GM12801 (cell line): ENCODE results near the gene AMOTL1.

Experiments used
- TF ChIP-seq, protein P1 (sequence below): IDR thresholded peaks from one replicate; pipeline ENCODE4 v1.5.1; 2011; ENCODE audit warnings: control low read depth; ENCODE audit not compliant: insufficient read length; ENCODE audit errors: extremely low read depth

AMOTL1 gene

DNA sequence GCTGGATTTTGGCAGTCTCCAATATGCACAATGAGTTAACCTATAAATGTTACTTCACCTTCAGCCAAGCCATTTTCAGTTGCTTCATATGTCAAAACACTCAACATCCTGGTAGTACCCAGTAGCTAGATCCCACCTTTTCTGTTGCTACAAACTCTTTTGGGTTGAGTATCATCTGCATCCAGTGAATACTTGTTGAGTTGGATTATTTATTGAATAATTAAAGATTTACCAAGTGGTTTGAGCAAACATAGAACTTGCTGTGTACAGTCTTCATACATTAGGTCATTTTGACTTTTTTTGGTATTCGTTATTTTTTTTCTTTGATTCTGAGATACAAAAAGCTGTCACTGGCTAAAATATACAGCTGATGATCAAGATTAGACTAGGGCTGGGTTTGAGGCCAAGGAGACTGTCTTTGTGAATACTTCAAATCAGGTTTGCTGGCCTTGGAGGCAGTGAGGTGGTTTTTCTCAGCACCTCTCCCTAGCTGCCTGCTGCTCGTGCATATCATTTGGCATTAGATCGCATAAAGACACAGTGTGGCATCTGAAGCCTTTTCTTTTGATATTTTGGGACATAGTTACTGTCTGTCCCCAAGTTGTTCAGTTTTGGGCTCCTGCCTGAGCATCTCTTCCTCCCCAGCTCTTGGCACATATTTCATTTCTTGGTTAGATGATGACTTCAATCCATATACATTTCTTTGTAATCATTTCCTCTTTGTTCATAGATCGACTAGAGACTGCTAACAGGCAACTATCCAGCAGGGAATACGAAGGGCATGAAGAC lies 62.8 kb downstream of the AMOTL1 start:
- TF ChIP-seq, protein P1, sequence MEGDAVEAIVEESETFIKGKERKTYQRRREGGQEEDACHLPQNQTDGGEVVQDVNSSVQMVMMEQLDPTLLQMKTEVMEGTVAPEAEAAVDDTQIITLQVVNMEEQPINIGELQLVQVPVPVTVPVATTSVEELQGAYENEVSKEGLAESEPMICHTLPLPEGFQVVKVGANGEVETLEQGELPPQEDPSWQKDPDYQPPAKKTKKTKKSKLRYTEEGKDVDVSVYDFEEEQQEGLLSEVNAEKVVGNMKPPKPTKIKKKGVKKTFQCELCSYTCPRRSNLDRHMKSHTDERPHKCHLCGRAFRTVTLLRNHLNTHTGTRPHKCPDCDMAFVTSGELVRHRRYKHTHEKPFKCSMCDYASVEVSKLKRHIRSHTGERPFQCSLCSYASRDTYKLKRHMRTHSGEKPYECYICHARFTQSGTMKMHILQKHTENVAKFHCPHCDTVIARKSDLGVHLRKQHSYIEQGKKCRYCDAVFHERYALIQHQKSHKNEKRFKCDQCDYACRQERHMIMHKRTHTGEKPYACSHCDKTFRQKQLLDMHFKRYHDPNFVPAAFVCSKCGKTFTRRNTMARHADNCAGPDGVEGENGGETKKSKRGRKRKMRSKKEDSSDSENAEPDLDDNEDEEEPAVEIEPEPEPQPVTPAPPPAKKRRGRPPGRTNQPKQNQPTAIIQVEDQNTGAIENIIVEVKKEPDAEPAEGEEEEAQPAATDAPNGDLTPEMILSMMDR, result no peak

DNA sequence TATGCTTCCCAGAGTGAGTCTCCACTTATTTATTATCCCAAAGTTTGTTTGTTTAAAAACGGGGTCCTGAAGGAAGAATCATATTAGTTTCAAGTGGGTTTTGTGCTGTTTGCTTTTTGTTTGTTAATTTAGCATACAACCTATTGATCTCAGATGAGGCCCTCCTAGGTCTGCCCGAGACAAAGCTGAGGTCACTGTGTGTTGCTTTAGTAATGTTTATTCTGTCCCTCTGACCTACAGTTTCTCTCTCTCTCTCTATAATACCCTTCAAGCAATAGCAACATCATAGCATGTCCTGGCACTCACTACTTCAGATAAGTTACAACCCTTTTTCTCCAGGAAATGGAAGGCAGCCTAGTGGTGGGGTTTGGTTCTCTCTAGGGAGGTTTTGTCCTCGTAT lies 63.4 kb downstream of the AMOTL1 start:
- TF ChIP-seq, protein P1, result no peak

DNA sequence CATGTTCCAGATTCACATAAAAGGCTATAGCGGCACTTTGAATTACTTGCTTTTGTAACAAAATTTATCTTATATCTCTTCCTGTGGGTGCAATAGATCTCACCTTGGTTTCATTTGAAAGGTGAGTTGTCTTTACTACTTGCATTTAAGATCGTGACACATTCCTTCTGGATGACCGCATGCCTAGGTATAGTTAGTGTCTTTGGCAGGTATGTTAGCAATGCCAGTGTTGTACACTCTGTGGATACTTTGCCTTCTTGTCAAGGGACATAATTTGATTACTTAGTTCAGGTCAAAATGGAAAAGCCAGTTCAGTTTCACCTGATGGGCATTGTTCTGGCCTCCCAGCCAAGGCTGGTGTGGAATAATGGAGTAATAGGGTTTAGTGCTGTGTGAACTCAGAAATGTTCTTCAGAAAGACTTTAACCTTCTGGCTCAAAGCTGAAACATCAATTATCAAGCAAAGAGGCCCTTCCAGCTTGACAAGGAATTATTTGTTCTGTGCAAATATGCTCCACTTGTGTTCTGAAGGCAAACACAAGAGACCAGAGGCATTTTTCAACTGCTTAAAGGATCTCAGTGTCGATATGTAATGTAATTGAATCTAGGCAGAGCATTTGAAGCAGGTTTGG lies 64.6 kb downstream of the AMOTL1 start:
- TF ChIP-seq, protein P1, result no peak

DNA sequence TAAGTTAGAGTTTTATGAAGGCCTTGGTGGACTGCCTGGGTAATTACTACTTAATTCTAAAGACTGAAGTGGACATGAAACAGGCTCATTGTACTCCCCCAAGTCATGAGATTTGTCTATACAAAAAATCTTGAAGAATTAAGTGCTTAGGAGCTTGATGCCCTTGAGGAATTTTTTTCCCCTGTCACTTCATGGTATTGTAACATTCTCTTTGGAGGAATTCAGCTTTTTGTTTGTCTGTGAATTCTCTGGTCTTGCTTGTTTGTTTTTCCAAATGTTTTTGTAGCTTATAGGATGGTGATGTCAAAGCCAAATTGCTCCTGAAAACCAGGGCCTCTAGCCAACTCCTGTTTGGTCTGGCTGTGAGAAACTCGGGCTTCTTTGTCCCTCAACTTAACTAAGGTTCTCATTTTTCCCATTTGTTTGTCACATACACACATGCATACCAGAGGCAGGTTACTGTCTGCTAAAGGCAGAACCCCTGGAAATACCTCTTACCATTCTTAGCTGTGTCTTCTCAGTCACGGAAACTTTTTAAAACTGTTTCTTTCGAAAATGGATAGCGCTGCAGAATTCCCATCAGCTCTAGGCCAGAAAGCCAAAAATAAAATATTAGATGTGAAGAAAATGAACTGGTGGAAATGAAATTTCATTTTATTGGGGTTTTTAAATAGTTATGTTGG lies 66.9 kb downstream of the AMOTL1 start:
- TF ChIP-seq, protein P1, result no peak

DNA sequence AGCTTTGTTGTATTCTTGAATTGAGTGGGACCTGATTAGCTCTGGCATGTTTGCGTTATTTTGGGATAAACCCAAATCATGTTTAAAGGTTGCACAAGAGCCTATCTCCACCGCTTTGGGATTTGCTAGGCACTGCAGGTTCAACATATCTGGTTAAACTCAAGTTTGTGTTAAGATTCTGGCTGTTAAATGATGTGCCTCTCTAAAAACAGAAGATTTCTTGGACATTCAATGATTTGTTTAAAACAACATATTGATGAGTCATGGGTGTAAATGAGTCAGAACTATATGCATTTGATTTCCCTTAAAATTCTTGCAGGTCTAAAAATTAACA lies 67.4 kb downstream of the AMOTL1 start:
- TF ChIP-seq, protein P1, result no peak

DNA sequence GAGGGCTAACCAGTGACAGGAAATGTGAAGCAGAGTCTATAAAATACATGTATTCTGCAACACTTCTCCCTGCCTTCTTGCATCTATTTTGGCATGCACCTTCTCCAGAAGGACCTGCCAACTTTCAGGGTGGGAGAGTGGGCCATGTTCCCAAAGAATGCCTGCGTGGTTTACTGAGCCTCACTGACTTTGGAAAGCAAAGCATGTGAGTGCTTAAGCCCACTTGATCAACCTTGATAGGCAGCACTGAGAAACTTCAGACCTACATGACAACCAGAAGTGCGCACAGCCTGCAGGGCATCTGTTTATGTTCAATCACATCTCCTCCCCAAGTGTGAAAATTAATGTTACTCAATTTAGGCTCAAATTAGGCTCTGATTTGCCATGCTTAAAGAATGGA lies 69.2 kb downstream of the AMOTL1 start:
- TF ChIP-seq, protein P1, result no peak

DNA sequence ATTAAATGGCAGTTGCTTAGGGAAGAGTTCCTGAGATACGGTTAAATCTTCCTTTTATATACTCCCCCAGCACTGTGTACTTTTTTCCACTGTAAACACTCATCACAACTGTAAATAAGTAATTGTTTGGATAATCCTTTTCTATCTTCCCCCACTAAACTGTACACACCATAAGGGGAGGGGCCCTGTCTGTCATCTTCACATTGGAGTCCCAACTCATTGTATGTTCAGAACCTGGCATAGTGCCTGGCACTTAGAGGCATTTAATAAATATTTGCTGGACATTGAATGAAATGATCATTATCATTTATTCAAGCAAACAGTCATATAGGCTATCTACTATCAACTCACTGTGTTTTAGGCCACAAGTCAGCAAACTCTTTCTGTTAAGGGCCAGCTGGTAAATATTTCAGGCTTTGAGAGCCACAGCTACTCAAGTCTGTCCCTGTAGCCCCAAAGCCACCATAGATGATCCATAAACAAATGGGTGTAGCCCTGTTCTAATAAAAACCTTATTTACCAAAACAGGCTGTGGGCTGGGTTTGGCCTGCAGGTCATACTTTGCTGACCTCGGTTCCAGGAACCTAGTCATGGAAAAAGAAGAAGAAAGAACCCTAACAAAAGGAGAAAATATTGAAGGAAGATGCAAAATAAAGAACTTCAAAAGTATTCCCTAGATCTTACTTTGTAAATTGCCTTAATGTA lies 70.0 kb downstream of the AMOTL1 start:
- TF ChIP-seq, protein P1, result no peak
